DMS 273 (cell line): ENCODE results near the gene CYP1A1.

Experiments used
- DNase-seq: peaks from one replicate; lab custom pipeline; 2025; ENCODE audit not compliant: unreplicated experiment; lab: John Stamatoyannopoulos, UW

CYP1A1 gene

GRCh38 chr15:74725225-74725774 is at the start of gene CYP1A1:
Gene CYP1A1 (minus strand): TSS chr15:74725528. CDS start chr15:74723097, 2,431 bp downstream.
- peak; percentile 38 for DNase-seq

DNA sequence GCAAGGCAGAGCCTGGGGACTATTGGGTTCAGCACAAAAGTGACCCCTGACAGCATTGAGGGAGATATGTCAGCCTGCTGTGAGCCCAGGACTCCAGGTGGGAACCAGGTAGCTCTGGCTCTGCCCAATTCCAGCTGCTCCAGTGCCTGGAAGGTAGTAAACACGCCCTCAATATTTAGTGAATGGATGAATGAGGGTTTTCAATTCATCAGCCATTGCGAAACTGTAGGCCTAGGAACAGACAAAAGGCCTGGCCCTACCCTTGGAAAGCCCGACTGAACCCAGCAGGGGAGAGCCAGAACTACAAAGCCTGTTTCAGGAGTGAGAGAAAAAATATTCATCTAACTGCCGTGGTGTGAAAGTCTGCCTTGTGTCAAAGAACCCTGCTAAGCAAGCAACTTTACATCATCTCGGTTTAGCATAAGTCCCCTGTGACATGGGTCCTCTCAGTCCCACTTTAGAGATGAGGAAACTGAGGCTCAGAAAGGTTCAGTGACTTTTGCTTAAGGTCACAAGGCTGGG is 48.5 kb upstream of the CYP1A1 start:
- no peak for DNase-seq

GRCh38 chr15:74773329-74773728 is 48.0 kb upstream of the CYP1A1 start:
- no peak for DNase-seq

- DNase-seq: no peak
These were observed 45.0 kb upstream of the CYP1A1 start for GRCh38 chr15:74770211-74770903.

- no peak for DNase-seq
These were observed 44.2 kb upstream of the CYP1A1 start for GRCh38 chr15:74769463-74770025.

DNA sequence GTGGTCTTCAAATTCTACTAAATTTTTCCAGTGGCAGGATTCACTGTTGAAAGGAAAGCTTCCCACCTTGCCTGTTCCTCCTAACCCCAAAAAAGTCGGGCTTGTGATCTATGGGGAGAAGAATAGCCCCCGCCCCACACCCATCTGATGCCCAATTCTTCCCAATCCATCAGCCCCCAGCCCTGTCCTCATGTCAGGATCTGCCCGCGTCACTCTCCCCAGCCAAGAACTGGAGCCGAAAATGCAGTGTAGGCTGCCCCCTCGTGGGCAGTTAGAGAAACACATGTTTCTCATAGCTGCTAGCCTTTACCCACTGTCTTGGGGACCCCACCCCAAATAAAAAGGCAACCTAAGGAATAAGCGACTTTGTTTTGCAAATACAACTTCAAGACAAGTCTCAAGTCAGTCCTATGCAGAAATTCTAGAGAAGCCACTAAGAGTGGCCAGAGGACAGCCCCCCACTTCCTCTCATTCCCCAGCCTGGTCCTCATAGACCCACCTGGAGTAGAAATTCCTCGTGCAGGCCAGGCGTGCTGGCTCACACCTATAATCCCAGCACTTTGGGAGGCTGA is 43.5 kb upstream of the CYP1A1 start:
- DNase-seq: peak; percentile 71

GRCh38 chr15:74768099-74768770 is 42.9 kb upstream of the CYP1A1 start:
- DNase-seq: peak; percentile 39

DNA sequence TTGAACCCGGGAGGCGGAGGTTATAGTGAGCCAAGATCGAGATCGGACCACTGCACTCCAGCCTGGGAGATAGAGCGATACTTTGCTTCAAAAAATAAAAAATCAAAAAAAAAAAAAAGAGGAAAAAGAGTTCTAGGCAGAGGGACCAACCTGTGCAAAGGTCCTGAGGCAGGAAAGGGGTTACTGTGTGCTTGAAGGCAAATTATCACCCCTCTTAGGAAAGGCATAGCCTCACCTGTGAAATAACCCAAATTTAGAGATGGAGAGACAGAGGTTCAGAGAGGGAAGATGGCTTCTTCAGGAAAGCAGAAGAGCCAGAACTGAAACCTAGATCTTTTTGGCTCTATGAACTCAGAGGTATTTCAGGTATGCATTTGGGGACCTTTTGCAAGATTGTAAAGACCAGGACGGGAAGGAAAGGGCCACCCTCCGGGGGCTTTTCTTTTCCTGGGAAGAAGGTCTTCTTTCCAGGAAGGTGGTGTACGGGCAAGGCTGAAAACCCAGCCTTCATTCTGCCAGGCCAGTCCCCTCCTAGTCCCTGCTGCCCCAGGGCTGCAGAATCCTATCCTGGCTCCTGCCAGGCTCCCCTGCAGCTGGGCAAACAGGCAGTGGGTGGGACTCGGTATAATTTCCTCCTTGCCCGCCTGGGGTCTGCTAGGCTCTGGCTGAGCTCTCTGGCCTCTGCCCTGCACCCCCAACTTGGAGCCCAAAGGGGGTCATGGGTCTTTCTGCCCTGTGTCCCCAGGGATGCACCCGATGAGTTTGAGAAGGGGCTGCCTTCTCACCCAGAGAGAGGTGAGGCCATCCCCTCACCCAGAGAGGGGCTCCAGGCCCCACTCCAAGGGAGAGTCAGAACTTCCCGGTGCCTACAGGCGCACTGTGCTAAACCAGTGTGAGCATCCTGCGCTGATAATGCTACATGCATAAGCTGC is 42.1 kb upstream of the CYP1A1 start:
- DNase-seq: no peak

DNA sequence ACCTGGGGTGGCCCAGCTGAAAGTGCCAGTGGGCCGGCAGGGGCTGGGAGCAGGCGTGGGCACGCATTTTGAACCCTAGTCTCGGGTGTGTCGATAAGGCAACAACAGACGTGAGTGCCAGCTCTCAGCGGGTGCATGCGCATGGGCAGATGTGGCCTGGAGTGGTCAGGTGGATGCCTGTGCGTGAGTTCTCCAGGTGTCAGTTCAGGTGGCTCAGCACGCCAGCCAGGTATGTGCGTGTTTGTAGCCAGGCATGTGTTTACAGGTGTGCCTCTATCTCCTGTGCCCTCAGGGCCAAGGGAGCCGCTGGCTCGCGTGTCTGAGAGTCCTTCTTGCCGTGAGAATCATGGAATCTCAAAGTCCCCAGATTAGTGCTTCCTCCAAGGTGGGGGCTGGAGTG is 38.1 kb upstream of the CYP1A1 start:
- DNase-seq: no peak

GRCh38 chr15:74762791-74763150 is 37.4 kb upstream of the CYP1A1 start:
- DNase-seq: no peak

DNA sequence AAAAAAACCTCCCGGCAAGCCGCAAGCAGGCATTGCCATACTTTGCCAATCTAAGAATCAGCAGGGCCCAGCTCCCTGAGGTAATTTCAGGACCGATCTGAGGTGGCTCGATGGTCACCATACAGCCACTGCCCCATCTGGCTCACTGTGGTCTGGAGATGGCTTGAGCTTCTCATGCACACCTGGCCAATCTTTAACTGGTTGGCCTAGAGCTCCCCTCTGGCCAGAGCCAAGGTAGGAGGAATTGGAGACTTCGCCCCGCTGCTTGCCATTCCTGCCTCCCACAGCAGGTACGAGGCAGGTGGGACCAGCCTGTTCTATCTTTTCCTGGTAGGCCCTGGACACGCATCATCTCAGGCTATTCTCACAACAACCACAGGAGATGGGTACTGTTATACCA is 33.4 kb upstream of the CYP1A1 start:
- no peak for DNase-seq

DNA sequence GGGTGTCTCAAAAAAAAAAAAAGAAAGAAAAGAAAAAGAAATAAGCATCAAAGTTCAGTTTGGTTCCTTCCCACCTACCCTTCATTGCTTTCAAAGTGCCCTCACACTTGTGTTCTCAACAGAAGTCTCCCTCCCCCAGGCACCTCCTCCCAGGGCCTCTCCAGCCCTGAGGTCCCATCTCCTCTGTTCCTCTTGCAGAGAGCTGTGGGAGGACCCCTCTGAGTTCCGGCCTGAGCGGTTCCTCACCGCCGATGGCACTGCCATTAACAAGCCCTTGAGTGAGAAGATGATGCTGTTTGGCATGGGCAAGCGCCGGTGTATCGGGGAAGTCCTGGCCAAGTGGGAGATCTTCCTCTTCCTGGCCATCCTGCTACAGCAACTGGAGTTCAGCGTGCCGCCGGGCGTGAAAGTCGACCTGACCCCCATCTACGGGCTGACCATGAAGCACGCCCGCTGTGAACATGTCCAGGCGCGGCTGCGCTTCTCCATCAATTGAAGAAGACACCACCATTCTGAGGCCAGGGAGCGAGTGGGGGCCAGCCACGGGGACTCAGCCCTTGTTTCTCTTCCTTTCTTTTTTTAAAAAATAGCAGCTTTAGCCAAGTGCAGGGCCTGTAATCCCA is 29.4 kb upstream of the CYP1A1 start:
- DNase-seq: no peak

- no peak for DNase-seq
These were observed 27.2 kb upstream of the CYP1A1 start for GRCh38 chr15:74752531-74752930.

GRCh38 chr15:74752011-74752410 is 26.7 kb upstream of the CYP1A1 start:
- no peak for DNase-seq

DNA sequence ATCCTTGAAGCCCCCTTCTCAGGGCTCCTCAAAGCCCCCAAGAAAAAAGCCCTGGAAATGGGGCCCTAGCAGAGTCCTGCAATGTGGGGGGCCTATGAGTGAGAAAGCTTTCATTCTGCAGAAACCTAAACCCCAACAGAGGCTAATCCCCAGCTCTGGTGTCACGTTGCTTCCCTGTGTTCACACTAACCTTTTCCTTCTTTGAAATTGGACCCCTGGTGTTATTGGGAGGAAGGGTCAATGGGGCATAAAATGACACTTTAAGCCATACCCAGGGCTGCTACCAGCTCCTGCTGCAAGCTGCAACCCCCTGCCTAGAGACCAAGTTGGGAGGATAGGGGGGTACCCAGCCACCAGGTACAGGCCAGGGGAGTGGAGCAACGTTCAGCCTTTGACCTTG is 25.4 kb upstream of the CYP1A1 start:
- DNase-seq: no peak

DNA sequence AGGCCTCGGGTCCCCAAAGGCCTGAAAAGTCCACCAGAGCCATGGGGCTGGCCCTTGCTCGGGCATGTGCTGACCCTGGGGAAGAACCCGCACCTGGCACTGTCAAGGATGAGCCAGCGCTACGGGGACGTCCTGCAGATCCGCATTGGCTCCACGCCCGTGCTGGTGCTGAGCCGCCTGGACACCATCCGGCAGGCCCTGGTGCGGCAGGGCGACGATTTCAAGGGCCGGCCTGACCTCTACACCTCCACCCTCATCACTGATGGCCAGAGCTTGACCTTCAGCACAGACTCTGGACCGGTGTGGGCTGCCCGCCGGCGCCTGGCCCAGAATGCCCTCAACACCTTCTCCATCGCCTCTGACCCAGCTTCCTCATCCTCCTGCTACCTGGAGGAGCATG is 24.5 kb upstream of the CYP1A1 start:
- DNase-seq: no peak

DNA sequence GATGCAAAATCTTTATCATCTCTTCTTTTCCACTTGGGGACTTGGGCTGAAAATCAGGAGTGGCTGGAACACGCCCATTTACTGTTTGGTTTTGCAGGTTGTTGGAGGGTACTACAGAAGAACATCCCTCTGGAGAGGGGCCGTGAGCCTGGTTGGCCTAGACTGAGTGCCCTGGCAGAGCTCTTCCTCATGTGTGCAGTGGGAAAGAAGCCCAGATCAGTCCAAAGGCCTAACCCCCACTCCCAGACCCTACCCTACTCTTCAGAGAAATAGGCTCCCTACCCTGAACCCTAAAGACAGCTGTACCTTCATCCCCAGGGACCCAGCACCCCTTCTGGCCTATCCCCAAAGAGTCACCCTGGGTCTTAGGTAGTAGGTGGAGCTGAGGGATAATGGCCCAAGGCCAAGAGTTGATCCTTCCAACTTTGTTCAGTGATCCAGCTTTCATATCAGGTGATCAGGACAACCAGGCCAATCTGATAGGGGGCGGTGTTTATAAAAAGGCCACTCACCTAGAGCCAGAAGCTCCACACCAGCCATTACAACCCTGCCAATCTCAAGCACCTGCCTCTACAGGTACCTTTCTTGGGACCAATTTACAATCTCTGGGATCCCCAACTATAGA is 23.1 kb upstream of the CYP1A1 start, which contains the start of gene CYP1A2:
Gene CYP1A2, plus strand, starts transcription at position 524 of the 625 bp plus-strand sequence. CDS start 894 bp downstream, outside the sequence.
- no peak for DNase-seq

GRCh38 chr15:74746389-74746788 is 21.1 kb upstream of the CYP1A1 start:
- DNase-seq: no peak

GRCh38 chr15:74742422-74742821 is 17.1 kb upstream of the CYP1A1 start:
- no peak for DNase-seq
